Measurements from ENCODE around the gene AFAP1L2.

Gene AFAP1L2

GRCh38 chr10:114343623-114344505 is 60.4 kb downstream of the AFAP1L2 start:
- no peak overlapping the region for H3K4me3 ChIP-seq (replicated peaks in 1 of 2; ENCODE audit: low read depth in 2 of 2, low read length in 2 of 2)
- no peak for DNase-seq (ENCODE audit: low read depth in 2 of 2)
- no peak for TF ChIP-seq CTCF (IDR thresholded peaks at IDR 0.05; ENCODE audit: low read depth, low read length)

- no peak overlapping the region for H3K4me3 ChIP-seq (replicated peaks in 1 of 2; ENCODE audit: low read depth in 2 of 2, low read length in 2 of 2)
- no peak for DNase-seq (ENCODE audit: low read depth in 2 of 2)
- no peak for TF ChIP-seq CTCF (IDR thresholded peaks at IDR 0.05; ENCODE audit: low read depth, low read length)
Measured at GRCh38 chr10:114342976-114343375, 61.3 kb downstream of the AFAP1L2 start.

GRCh38 chr10:114340816-114341215 is 63.5 kb downstream of the AFAP1L2 start:
- no peak overlapping the region for H3K4me3 ChIP-seq (replicated peaks in 1 of 2; ENCODE audit: low read depth in 2 of 2, low read length in 2 of 2)
- TF ChIP-seq CTCF (IDR thresholded peaks at IDR 0.05; ENCODE audit: low read depth, low read length) = no peak
- no peak for DNase-seq (ENCODE audit: low read depth in 2 of 2)

GRCh38 chr10:114337510-114338462 is 66.5 kb downstream of the AFAP1L2 start:
- no peak overlapping the region for H3K4me3 ChIP-seq (replicated peaks in 1 of 2; ENCODE audit: low read depth in 2 of 2, low read length in 2 of 2)
- no peak for DNase-seq (ENCODE audit: low read depth in 2 of 2)
- no peak for TF ChIP-seq CTCF (IDR thresholded peaks at IDR 0.05; ENCODE audit: low read depth, low read length)

GRCh38 chr10:114336823-114337509 is 67.3 kb downstream of the AFAP1L2 start:
- DNase-seq (ENCODE audit: low read depth in 2 of 2) = no peak

More at GRCh38 chr10:114336823-114337509, 67.3 kb downstream of the AFAP1L2 start:
- no peak for TF ChIP-seq CTCF (IDR thresholded peaks at IDR 0.05; ENCODE audit: low read depth, low read length)
- H3K4me3 ChIP-seq (replicated peaks in 1 of 2; ENCODE audit: low read depth in 2 of 2, low read length in 2 of 2) = no peak overlapping the region
